GM12864 (cell line): ENCODE data around the gene AMBP.
"Not testable (repeated sequence)": the region's sequence is repeated elsewhere in the genome, so short reads cannot be mapped to it uniquely, and the experiment has no call there.

Experiments used
- DNase-seq: peaks from one replicate; pipeline ENCODE4 v3.0.0-alpha.2; 2011; ENCODE audit warnings: low read depth
- H3K4me3 ChIP-seq: 2 replicates; pipeline ENCODE4 v1.5.1; 2011; ENCODE audit warnings: mild to moderate bottlenecking, low read depth, low read length, control low read depth
- CTCF ChIP-seq: IDR thresholded peaks from 2 replicates; pipeline ENCODE4 v1.5.1; 2011; ENCODE audit warnings: low read depth, mild to moderate bottlenecking, moderate library complexity, low read length, control low read depth, inconsistent platforms; ENCODE audit errors: missing control alignments

The AMBP gene

GRCh38 chr9:114084282-114085073 lies 6.4 kb upstream of the AMBP start:
- no peak overlapping the region for H3K4me3 ChIP-seq
- DNase-seq = no peak
- TF ChIP-seq CTCF = no peak

GRCh38 chr9:114083666-114084065 lies 5.6 kb upstream of the AMBP start:
- no peak overlapping the region for H3K4me3 ChIP-seq
- TF ChIP-seq CTCF = no peak
- DNase-seq = no peak

GRCh38 chr9:114082763-114083412 lies 4.8 kb upstream of the AMBP start:
- H3K4me3 ChIP-seq, DNase-seq: not testable (repeated sequence)

- peak; percentile 89 for TF ChIP-seq CTCF
- no peak overlapping the region for H3K4me3 ChIP-seq
- DNase-seq = peak; percentile 36
These were observed 4.1 kb upstream of the AMBP start for GRCh38 chr9:114082017-114082762.

- no peak for TF ChIP-seq CTCF
- DNase-seq = no peak
- no peak overlapping the region for H3K4me3 ChIP-seq
These were observed 3.4 kb upstream of the AMBP start for GRCh38 chr9:114081441-114082016.

- no peak for DNase-seq
- no peak overlapping the region for H3K4me3 ChIP-seq
- no peak for TF ChIP-seq CTCF
These were observed 2.8 kb upstream of the AMBP start for GRCh38 chr9:114080773-114081440.
